Measurements from ENCODE around the gene ERICH6B.
A peak's percentile ranks its signal among the peaks of the same experiment; 100 is the strongest.
"Not testable (repeated sequence)": the region's sequence is repeated elsewhere in the genome, so short reads cannot be mapped to it uniquely, and the experiment has no call there.

Gene ERICH6B

GRCh38 chr13:45615501-45616101, at the start of gene ERICH6B:
ERICH6B (minus strand) TSS chr13:45615739; CDS start chr13:45597005, 18,734 bp downstream.
- peak; percentile 69 to 87 for DNase-seq

- DNase-seq, result not testable (repeated sequence)
Observed at GRCh38 chr13:45662903-45663302, 47.4 kb upstream of the ERICH6B start.

- peak; percentile 44 to 71 for DNase-seq
Observed at GRCh38 chr13:45662162-45662561, 46.6 kb upstream of the ERICH6B start.

- DNase-seq, result not testable (repeated sequence)
Observed at GRCh38 chr13:45660458-45660857, 44.9 kb upstream of the ERICH6B start.

- no peak for DNase-seq
Observed at GRCh38 chr13:45659536-45659935, 44.0 kb upstream of the ERICH6B start.

GRCh38 chr13:45658586-45659235, 43.2 kb upstream of the ERICH6B start:
- no peak for DNase-seq

GRCh38 chr13:45654633-45655349, 39.3 kb upstream of the ERICH6B start:
- DNase-seq, result no peak

GRCh38 chr13:45645263-45645662, 29.7 kb upstream of the ERICH6B start:
- DNase-seq, result not testable (repeated sequence)

GRCh38 chr13:45642159-45642558, 26.6 kb upstream of the ERICH6B start:
- not testable (repeated sequence) for DNase-seq

- DNase-seq, result not testable (repeated sequence)
Observed at GRCh38 chr13:45635291-45635690, 19.8 kb upstream of the ERICH6B start.

GRCh38 chr13:45630791-45631190, 15.3 kb upstream of the ERICH6B start:
- no peak for DNase-seq

- no peak for DNase-seq
Observed at GRCh38 chr13:45629940-45630339, 14.4 kb upstream of the ERICH6B start.

- DNase-seq, result no peak
Observed at GRCh38 chr13:45628094-45628493, 12.6 kb upstream of the ERICH6B start.

- no peak for DNase-seq
Observed at GRCh38 chr13:45627656-45628055, 12.1 kb upstream of the ERICH6B start.

GRCh38 chr13:45626731-45627374, 11.3 kb upstream of the ERICH6B start:
- no peak for DNase-seq

GRCh38 chr13:45623516-45624090, 8.1 kb upstream of the ERICH6B start:
- DNase-seq, result peak in 1 of 2 experiments; percentile 33

- no peak for DNase-seq
Observed at GRCh38 chr13:45621950-45622349, 6.4 kb upstream of the ERICH6B start.

GRCh38 chr13:45607931-45608330, 7.6 kb downstream of the ERICH6B start:
- no peak for DNase-seq

GRCh38 chr13:45604892-45605291, 10.6 kb downstream of the ERICH6B start:
- DNase-seq, result no peak

- DNase-seq, result no peak
Observed at GRCh38 chr13:45603338-45603737, 12.2 kb downstream of the ERICH6B start.

- peak in 1 of 2 experiments; percentile 53 for DNase-seq
Observed at GRCh38 chr13:45602183-45603170, 13.1 kb downstream of the ERICH6B start.

GRCh38 chr13:45601680-45602079, 13.9 kb downstream of the ERICH6B start:
- DNase-seq, result no peak

Data from NCI-H524 (cell line).